Measurements from ENCODE around the gene CBL. TPM values are rescaled to one million over a fixed set of nuclear protein-coding genes. Genes with fewer than 3 reads are reported as not detected.

CBL gene
- total and polyA plus RNA-seq, 9 donors = 3.6 to 17.9 (median 12.3) TPM

DNA sequence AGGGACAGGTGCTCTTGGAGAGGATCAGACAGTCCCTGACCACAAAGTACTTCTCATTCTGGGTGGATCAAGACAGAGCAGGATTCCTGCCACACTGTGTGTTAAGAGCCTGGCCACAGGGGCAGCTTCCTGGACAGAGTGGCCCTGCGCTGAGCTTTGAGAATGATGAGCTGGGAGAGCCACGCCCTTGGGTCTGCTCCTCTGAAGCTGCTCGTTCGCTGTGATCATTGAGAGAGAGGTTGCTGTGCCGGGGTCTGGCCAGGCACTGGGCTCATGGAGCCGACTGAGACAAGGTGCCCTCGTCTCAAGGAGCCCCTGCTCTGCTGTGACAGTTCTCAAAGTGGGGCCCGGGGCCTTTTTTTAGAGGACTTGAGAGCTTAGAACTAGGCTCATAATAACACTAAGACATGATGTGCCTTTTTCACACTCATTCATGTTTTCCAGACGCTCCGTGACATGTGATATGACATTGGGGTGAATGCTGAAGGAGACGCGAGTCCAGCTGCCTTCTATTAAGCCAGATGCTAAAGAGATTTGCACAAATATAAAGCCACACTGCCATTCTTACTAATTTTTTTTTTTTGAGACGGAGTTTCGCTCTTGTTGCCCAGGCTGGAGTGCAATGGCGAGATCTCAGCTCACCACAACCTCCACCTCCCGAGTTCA, 141.9 kb downstream of the CBL start:
- Histone ChIP-seq H3K4me3 (no peak overlapping the region), H3K4me1 (ENCODE audit: insufficient read depth) (peaks cover 4% of the 10 kb centered on the region), H3K36me3 (no peaks in the 10 kb centered on the region), H3K27me3 (no peaks in the 10 kb centered on the region), H3K9me3 (no peaks in the 10 kb centered on the region), H3K27ac (no peak overlapping the region)
- intact Hi-C loops (cut with DNase I) = no loop called here
- no peak for DNase-seq
- 80 to 81% (median 81%) methylated on average over 16 of the region's 16 CpGs for WGBS, 3 donors
- no peak for TF ChIP-seq CTCF (IDR thresholded peaks at IDR 0.05)
- no peak for TF ChIP-seq POLR2A (IDR thresholded peaks at IDR 0.05)

DNA sequence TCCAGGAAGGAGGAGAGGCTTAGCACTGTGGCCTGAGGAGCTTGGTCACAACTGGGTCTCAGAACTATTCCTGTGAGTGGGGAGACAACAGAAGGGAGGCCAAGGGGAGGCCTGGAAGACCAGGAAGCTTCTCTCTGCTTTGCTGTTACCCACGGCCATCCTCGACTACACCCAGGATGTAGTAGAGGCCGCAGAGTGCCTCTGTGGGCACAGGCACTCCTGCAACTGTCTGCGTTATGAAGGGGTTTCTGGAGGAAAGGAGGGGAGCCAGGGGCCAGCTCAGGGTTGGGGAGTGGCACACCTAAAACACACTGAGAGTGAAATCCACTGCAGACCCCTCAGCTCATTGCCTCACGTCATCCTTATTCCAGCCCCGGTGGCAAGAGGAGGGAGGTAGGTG, 144.2 kb downstream of the CBL start:
- Histone ChIP-seq H3K36me3 (no peaks in the 10 kb centered on the region), H3K4me1 (ENCODE audit: insufficient read depth) (peaks cover 4% of the 10 kb centered on the region), H3K27ac (no peak overlapping the region), H3K9me3 (no peaks in the 10 kb centered on the region), H3K4me3 (no peak overlapping the region), H3K27me3 (no peaks in the 10 kb centered on the region)
- 79 to 84% (median 82%) methylated on average over 6 of the region's 6 CpGs for WGBS, 3 donors
- DNase-seq = no peak
- TF ChIP-seq EP300 (IDR thresholded peaks at IDR 0.05) (no peak), POLR2A (IDR thresholded peaks at IDR 0.05) (no peak)
- intact Hi-C loops (cut with DNase I) = loop anchor here in 2 of 4 donors (10.0 kb wide), 1 partner anchor 124 kb away; no protein-coding TSS in a partner anchor

DNA sequence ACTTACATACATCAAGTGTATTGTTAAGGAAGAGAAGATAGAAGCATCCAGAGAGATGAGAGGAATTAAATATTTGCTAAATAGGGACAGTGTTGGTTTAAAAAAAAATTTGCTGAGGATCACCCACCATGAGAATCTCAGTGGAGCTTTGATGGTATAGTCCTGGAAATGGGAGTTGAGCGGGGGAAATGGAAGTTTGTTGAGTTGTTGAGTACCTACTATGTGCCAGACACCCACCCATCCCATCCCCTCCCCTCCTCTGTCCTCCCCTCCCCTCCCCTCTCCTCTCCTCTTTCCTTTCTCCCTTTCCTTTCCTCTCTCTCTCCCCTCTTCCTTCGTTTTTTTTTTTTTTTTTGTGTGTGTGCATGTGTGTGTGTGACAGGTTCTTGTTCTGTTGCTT, 145.1 kb downstream of the CBL start:
- H3K27ac ChIP-seq = no peak overlapping the region
- DNase-seq = no peak
- H3K27me3 ChIP-seq = no peaks in the 10 kb centered on the region
- intact Hi-C loops (cut with DNase I) = loop anchor here in 2 of 4 donors (10.0 kb wide), 1 partner anchor 124 kb away; no protein-coding TSS in a partner anchor
- H3K9me3 ChIP-seq = no peaks in the 10 kb centered on the region
- H3K4me1 ChIP-seq (ENCODE audit: insufficient read depth) = peaks cover 4% of the 10 kb centered on the region
- TF ChIP-seq EP300 (IDR thresholded peaks at IDR 0.05) = no peak
- no peak for TF ChIP-seq POLR2A (IDR thresholded peaks at IDR 0.05)
- no peak for TF ChIP-seq CTCF (IDR thresholded peaks at IDR 0.05)
- H3K4me3 ChIP-seq = no peak overlapping the region
- H3K36me3 ChIP-seq = no peaks in the 10 kb centered on the region
- WGBS, 3 donors = 56 to 59% (median 56%) methylated on average over 2 of the region's 2 CpGs

DNA sequence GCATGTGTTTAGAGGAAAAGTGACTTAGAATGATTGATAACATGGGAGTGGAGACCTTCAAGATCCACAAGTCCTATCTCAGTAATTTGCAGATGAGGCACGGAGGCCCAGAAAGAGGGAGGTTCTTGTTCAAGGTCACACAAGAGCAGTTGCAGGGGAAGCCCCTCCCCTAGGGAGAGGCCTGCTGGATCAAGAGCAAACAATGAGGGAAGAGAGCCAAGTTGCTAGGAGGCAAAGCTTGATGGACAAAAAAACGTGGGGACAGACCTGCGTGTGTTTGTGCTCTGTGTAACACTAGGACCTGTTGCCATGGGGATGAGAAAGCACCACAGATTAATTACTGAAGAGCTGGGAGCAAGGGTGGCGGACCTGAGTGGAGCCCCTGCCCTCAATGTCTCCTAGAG, 146.7 kb downstream of the CBL start:
- intact Hi-C loops (cut with DNase I) = loop anchor here in 2 of 4 donors (10.0 kb wide), 1 partner anchor 122 kb away; no protein-coding TSS in a partner anchor
- TF ChIP-seq CTCF (IDR thresholded peaks at IDR 0.05) (no peak), EP300 (IDR thresholded peaks at IDR 0.05) (no peak), POLR2A (IDR thresholded peaks at IDR 0.05) (no peak)
- Histone ChIP-seq H3K36me3 (no peaks in the 10 kb centered on the region), H3K27me3 (no peaks in the 10 kb centered on the region), H3K4me1 (ENCODE audit: insufficient read depth) (peaks cover 4% of the 10 kb centered on the region), H3K4me3 (no peak overlapping the region), H3K9me3 (no peaks in the 10 kb centered on the region), H3K27ac (no peak overlapping the region)
- WGBS, 3 donors = 22 to 28% (median 26%) methylated on average over 4 of the region's 4 CpGs
- peak in 4 of 5 donors; percentile 49 to 69 (median 59) for DNase-seq
